Panc1 (cell line): Measurements from ENCODE around the gene ST3GAL6. TPM values are rescaled to one million over a fixed set of nuclear protein-coding genes. Genes with fewer than 3 reads are reported as not detected.

Experiments used
- ATAC-seq: fragments of 200-7000 bp; cut with Tn5 transposase; 2 replicates; pipeline ENCODE4 v1.9.1; 2020; ENCODE audit warnings: mild to moderate bottlenecking, moderate library complexity
- BruUV-seq: library from RNA; stranded (reverse); fragments of 400-500 nt; replicated peaks from 2 replicates; lab custom pipeline; 2021; lab: Mats Ljungman, UMichigan
- CTCF ChIA-PET: fragments of 300-600 bp; sonication (Branson Sonifier 250); formaldehyde crosslinking; loops from one replicate; lab custom pipeline; 2022; ENCODE audit warnings: antibody characterized with exemption; lab: Charles Lee
- POLR2A ChIA-PET: fragments of 300-600 bp; sonication (Branson Sonifier 250); formaldehyde crosslinking; loops from one replicate; lab custom pipeline; 2022; ENCODE audit warnings: antibody characterized with exemption; lab: Charles Lee
- DNase-seq: peaks from one replicate; pipeline ENCODE4 v3.0.0-alpha.2; 2010; ENCODE audit warnings: low read depth, low spot score
- H3K27ac ChIP-seq: 2 replicates; pipeline ENCODE4 v1.5.1; 2011; ENCODE audit warnings: mild to moderate bottlenecking, low read length, inconsistent platforms
- H3K27me3 ChIP-seq: fragments of 200-500 bp; sonication (Bioruptor generic); 2 replicates; pipeline ENCODE4 v1.6.0; 2014; ENCODE audit warnings: low read length, inconsistent platforms; ENCODE audit not compliant: control insufficient read depth, insufficient read depth
- H3K36me3 ChIP-seq: fragments of 200-500 bp; sonication (Bioruptor generic); 2 replicates; pipeline ENCODE4 v1.5.1; 2014; ENCODE audit warnings: inconsistent platforms, mild to moderate bottlenecking, low read length, moderate library complexity; ENCODE audit not compliant: control insufficient read depth, insufficient read depth
- H3K4me1 ChIP-seq: 2 replicates; pipeline ENCODE4 v1.5.1; 2011; ENCODE audit warnings: inconsistent platforms, mild to moderate bottlenecking, low read length, moderate library complexity; ENCODE audit not compliant: control insufficient read depth, insufficient read depth
- H3K4me3 ChIP-seq, 2 experiments: 2 replicates each; pipeline ENCODE4 v1.5.1; 2011 to 2012; ENCODE audit warnings: low read depth in 2 of 2, low read length in 2 of 2, mild to moderate bottlenecking in 2 of 2, inconsistent platforms in 1 of 2, moderate library complexity in 1 of 2
- H3K9me3 ChIP-seq: fragments of 200-500 bp; sonication (Bioruptor generic); 2 replicates; pipeline ENCODE4 v1.5.1; 2014; ENCODE audit warnings: low read depth, mild to moderate bottlenecking, inconsistent platforms, low read length, moderate library complexity; ENCODE audit not compliant: control insufficient read depth, insufficient read depth
- POLR2AphosphoS5 ChIP-seq: IDR thresholded peaks from 2 replicates; pipeline ENCODE4 v1.6.1; 2012; ENCODE audit warnings: mild to moderate bottlenecking, low read depth, low read length, moderate library complexity
- REST ChIP-seq, 2 experiments: IDR thresholded peaks; 2 replicates each; pipeline ENCODE4 v1.6.1; 2011 to 2012; ENCODE audit warnings: low read depth in 2 of 2, control low read depth in 1 of 2, low read length in 1 of 2, mild to moderate bottlenecking in 1 of 2, moderate library complexity in 1 of 2; ENCODE audit not compliant: insufficient read depth in 1 of 2
- SIN3A ChIP-seq: IDR thresholded peaks from 2 replicates; pipeline ENCODE4 v1.6.1; 2012; ENCODE audit warnings: low read depth, mild to moderate bottlenecking, low read length, moderate library complexity, borderline replicate concordance; ENCODE audit not compliant: insufficient read depth
- TCF7L2 ChIP-seq: IDR thresholded peaks from 2 replicates; pipeline ENCODE4 v1.6.1; 2011; ENCODE audit warnings: mild to moderate bottlenecking, low read depth, low read length, inconsistent platforms
- in situ Hi-C: cut with HindIII; loops from 2 replicates; pipeline ENCODE4 v1.10.0; 2016; ENCODE audit warnings: low sequenced_read_pairs, low pct_unique_long_range_greater_than_20kb
- intact Hi-C: fragments of 100-400 bp; cut with micrococcal nuclease; formaldehyde crosslinking; loops from one replicate; pipeline ENCODE4 v1.10.0; 2022; ENCODE audit not compliant: unreplicated experiment
- total RNA-seq: library from RNA; stranded (reverse); gene quantifications from one replicate; pipeline ENCODE4 v1.2.1, GENCODE V29; 2021; ENCODE audit not compliant: unreplicated experiment
- TF ChIP-seq, protein P1 (sequence below): fragments of 450-650 bp; IDR thresholded peaks from 2 replicates; pipeline ENCODE4 v1.5.1; 2017; ENCODE audit warnings: mild to moderate bottlenecking

Gene ST3GAL6
- total RNA-seq, 1 experiment from 2014 or later = 0.15 TPM

DNA sequence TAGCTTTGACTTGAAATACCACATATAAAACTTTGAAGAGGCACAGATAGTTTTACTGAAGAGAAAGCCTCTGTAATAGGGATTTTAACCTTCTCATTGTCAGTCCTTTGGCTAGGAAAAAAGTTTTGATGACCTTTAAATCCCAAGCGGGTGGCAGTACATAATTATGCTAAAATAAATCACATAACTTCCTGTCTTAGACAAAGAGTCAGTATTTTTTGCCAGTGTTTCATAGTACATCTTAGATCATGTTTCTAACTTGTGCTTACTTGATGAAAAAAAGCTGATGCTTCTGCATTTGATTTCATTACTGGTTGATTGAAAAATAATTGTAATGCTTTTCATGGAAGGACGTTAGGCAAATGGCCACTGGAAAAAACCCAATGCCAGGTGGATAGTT is 5.8 kb downstream of the ST3GAL6 start:
- no peak overlapping the region for H3K27ac ChIP-seq
- H3K36me3 ChIP-seq = no peaks in the 10 kb centered on the region
- no peak for ATAC-seq
- BruUV-seq = no TSS peak
- intact Hi-C loops = no loop called here
- TF ChIP-seq REST (IDR thresholded peaks at IDR 0.05; ENCODE audit: insufficient read depth in 1 of 2, low read depth in 2 of 2, low read length in 1 of 2) (no peak), SIN3A (no peak), POLR2AphosphoS5 (no peak), TCF7L2 (no peak)
- TF ChIP-seq, protein P1, sequence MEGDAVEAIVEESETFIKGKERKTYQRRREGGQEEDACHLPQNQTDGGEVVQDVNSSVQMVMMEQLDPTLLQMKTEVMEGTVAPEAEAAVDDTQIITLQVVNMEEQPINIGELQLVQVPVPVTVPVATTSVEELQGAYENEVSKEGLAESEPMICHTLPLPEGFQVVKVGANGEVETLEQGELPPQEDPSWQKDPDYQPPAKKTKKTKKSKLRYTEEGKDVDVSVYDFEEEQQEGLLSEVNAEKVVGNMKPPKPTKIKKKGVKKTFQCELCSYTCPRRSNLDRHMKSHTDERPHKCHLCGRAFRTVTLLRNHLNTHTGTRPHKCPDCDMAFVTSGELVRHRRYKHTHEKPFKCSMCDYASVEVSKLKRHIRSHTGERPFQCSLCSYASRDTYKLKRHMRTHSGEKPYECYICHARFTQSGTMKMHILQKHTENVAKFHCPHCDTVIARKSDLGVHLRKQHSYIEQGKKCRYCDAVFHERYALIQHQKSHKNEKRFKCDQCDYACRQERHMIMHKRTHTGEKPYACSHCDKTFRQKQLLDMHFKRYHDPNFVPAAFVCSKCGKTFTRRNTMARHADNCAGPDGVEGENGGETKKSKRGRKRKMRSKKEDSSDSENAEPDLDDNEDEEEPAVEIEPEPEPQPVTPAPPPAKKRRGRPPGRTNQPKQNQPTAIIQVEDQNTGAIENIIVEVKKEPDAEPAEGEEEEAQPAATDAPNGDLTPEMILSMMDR = no peak
- in situ Hi-C loops = no loop called here
- no peak overlapping the region for H3K4me3 ChIP-seq
- no peak for DNase-seq
- H3K27me3 ChIP-seq = peaks cover 15% of the 10 kb centered on the region; the same call in 1 of the 2 replicates
- ChIA-PET POLR2A (no interaction called here), CTCF (no interaction called here)
- H3K4me1 ChIP-seq = no peaks in the 10 kb centered on the region
- no peaks in the 10 kb centered on the region for H3K9me3 ChIP-seq

DNA sequence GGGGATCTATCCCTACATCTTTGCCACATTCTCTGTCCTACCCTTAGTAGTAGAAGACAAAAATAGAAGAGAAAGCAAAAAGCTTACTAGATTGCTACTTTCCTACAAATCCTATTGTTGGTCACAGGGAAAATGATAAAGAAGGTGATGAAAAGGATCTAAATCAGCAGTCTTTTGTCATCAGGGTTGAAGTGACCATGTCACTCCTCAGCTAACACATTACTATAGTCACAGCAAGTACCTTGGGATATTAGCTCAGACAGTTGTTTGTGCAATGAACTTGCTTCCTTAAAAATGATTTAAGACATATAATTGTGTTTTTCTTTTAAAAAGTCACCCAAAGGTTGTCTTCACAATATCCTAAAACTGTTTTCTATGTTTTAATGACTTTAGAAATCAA is 6.3 kb downstream of the ST3GAL6 start:
- TF ChIP-seq POLR2AphosphoS5 (no peak), TCF7L2 (no peak), SIN3A (no peak), REST (IDR thresholded peaks at IDR 0.05; ENCODE audit: insufficient read depth in 1 of 2, low read depth in 2 of 2, low read length in 1 of 2) (no peak)
- TF ChIP-seq, protein P1 = no peak
- peaks cover 15% of the 10 kb centered on the region; the same call in 1 of the 2 replicates for H3K27me3 ChIP-seq
- no peak overlapping the region for H3K4me3 ChIP-seq
- in situ Hi-C loops (no loop called here), intact Hi-C loops (no loop called here)
- BruUV-seq = no TSS peak
- DNase-seq (no peak), ATAC-seq (no peak)
- ChIA-PET CTCF (no interaction called here), POLR2A (no interaction called here)
- no peaks in the 10 kb centered on the region for H3K9me3 ChIP-seq
- H3K27ac ChIP-seq = no peak overlapping the region
- H3K4me1 ChIP-seq = no peaks in the 10 kb centered on the region
- no peaks in the 10 kb centered on the region for H3K36me3 ChIP-seq
